HEK293 (cell line): Measurements from ENCODE around the gene NFAT5.

Experiments used
- CTCF ChIA-PET: fragments of 350-600 bp; formaldehyde crosslinking; extraction: SDS; loops from one replicate; lab custom pipeline; 2021; ENCODE audit warnings: antibody characterized with exemption; lab: Yijun Ruan, JAX
- POLR2A ChIA-PET: fragments of 300-600 bp; formaldehyde crosslinking; extraction: SDS; loops from one replicate; lab custom pipeline; 2020; ENCODE audit warnings: antibody characterized with exemption, inconsistent platforms; lab: Yijun Ruan, JAX
- H3K27ac ChIP-seq: fragments of 200-500 bp; sonication (Bioruptor generic); 2 replicates; pipeline ENCODE4 v1.5.1; 2014; ENCODE audit warnings: low read depth, low read length, control low read depth, inconsistent platforms; ENCODE audit errors: extremely low read depth
- H3K36me3 ChIP-seq, 2 experiments: fragments of 200-500 bp in 1 of 2; sonication (Bioruptor generic) in 1 of 2; 1 replicate in 1 of 2; 2 replicates in 1 of 2; pipeline ENCODE4 v1.5.1; 2014 to 2017; ENCODE audit warnings: inconsistent platforms in 2 of 2, low read length in 2 of 2; ENCODE audit not compliant: control insufficient read depth in 2 of 2, insufficient read depth in 1 of 2
- H3K4me1 ChIP-seq: fragments of 200-500 bp; sonication (Bioruptor generic); 2 replicates; pipeline ENCODE4 v1.5.1; 2014; ENCODE audit warnings: mild to moderate bottlenecking, low read length, inconsistent platforms; ENCODE audit not compliant: control insufficient read depth, insufficient read depth
- H3K4me3 ChIP-seq: 2 replicates; pipeline ENCODE4 v1.5.1; 2011; ENCODE audit warnings: low read depth, mild to moderate bottlenecking, control low read depth, low read length, moderate library complexity
- H3K9me3 ChIP-seq: fragments of 200-500 bp; sonication (Bioruptor generic); 2 replicates; pipeline ENCODE4 v1.5.1; 2014; ENCODE audit warnings: low read depth, low read length, inconsistent platforms; ENCODE audit not compliant: control insufficient read depth, insufficient read depth
- KLF1 ChIP-seq: fragments of 450-650 bp; formaldehyde crosslinking; IDR thresholded peaks from 2 replicates; pipeline ENCODE4 v1.5.1; 2016; ENCODE audit warnings: missing biosample characterization, missing genetic modification characterization
- PATZ1 ChIP-seq: fragments of 450-650 bp; formaldehyde crosslinking; IDR thresholded peaks from 2 replicates; pipeline ENCODE4 v1.5.1; 2016; ENCODE audit warnings: missing biosample characterization, missing genetic modification characterization
- PRDM1 ChIP-seq: fragments of 450-650 bp; formaldehyde crosslinking; IDR thresholded peaks from 2 replicates; pipeline ENCODE4; 2016; ENCODE audit warnings: missing biosample characterization, missing genetic modification characterization
- PRDM6 ChIP-seq: fragments of 450-650 bp; formaldehyde crosslinking; IDR thresholded peaks from 2 replicates; pipeline ENCODE4 v1.5.1; 2017; ENCODE audit warnings: missing biosample characterization, missing genetic modification characterization
- SP2 ChIP-seq: fragments of 450-650 bp; formaldehyde crosslinking; IDR thresholded peaks from 2 replicates; pipeline ENCODE4 v1.5.1; 2016; ENCODE audit warnings: missing biosample characterization, missing genetic modification characterization
- WT1 ChIP-seq: fragments of 450-650 bp; formaldehyde crosslinking; IDR thresholded peaks from 2 replicates; pipeline ENCODE4 v1.5.1; 2016; ENCODE audit warnings: missing biosample characterization, missing genetic modification characterization
- ZBTB17 ChIP-seq: fragments of 450-650 bp; formaldehyde crosslinking; IDR thresholded peaks from 2 replicates; pipeline ENCODE4 v1.5.1; 2016; ENCODE audit warnings: missing biosample characterization, missing genetic modification characterization
- ZNF114 ChIP-seq: fragments of 450-650 bp; formaldehyde crosslinking; IDR thresholded peaks from 2 replicates; pipeline ENCODE4 v1.5.0; 2017; ENCODE audit warnings: missing biosample characterization, missing genetic modification characterization
- ZNF335 ChIP-seq: fragments of 450-650 bp; formaldehyde crosslinking; conservative IDR thresholded peaks from 2 replicates; pipeline ENCODE4 v1.5.1; 2016; ENCODE audit warnings: missing biosample characterization, missing genetic modification characterization
- ZNF366 ChIP-seq: fragments of 450-650 bp; formaldehyde crosslinking; conservative IDR thresholded peaks from 2 replicates; pipeline ENCODE4 v1.5.1; 2016; ENCODE audit warnings: missing biosample characterization, missing genetic modification characterization
- ZNF549 ChIP-seq: fragments of 450-650 bp; IDR thresholded peaks from 2 replicates; pipeline ENCODE4 v1.5.1; 2018; ENCODE audit warnings: missing biosample characterization, missing genetic modification characterization, mild to moderate bottlenecking, inconsistent platforms, moderate library complexity
- ZNF560 ChIP-seq: fragments of 450-650 bp; formaldehyde crosslinking; IDR thresholded peaks from 2 replicates; pipeline ENCODE4 v1.5.1; 2017; ENCODE audit warnings: missing biosample characterization, missing genetic modification characterization, borderline replicate concordance
- ZNF600 ChIP-seq: fragments of 450-650 bp; formaldehyde crosslinking; IDR thresholded peaks from 2 replicates; pipeline ENCODE4 v1.5.1; 2016; ENCODE audit warnings: missing biosample characterization, missing genetic modification characterization
- ZNF664 ChIP-seq: fragments of 450-650 bp; formaldehyde crosslinking; IDR thresholded peaks from 2 replicates; pipeline ENCODE4 v1.5.1; 2016; ENCODE audit warnings: missing biosample characterization, missing genetic modification characterization
- ZNF670 ChIP-seq: fragments of 450-650 bp; formaldehyde crosslinking; IDR thresholded peaks from 2 replicates; pipeline ENCODE4 v1.5.1; 2016; ENCODE audit warnings: missing biosample characterization, missing genetic modification characterization, low read depth
- ZSCAN4 ChIP-seq: fragments of 450-650 bp; formaldehyde crosslinking; IDR thresholded peaks from 2 replicates; pipeline ENCODE4 v1.5.1; 2017; ENCODE audit warnings: missing biosample characterization, missing genetic modification characterization
- TF ChIP-seq, protein P1 (sequence below): fragments of 450-650 bp; formaldehyde crosslinking; IDR thresholded peaks from 2 replicates; pipeline ENCODE4 v1.5.1; 2016; ENCODE audit warnings: missing biosample characterization, missing genetic modification characterization

NFAT5 gene

GRCh38 chr16:69620573-69620972 lies 54.8 kb downstream of the NFAT5 start (continued):
- TF ChIP-seq PRDM6 (0 out of 2 replicates have a peak, but pooled peaks have one; percentile 15), ZNF366 (tag by site-specific recombination) (no peak)

DNA sequence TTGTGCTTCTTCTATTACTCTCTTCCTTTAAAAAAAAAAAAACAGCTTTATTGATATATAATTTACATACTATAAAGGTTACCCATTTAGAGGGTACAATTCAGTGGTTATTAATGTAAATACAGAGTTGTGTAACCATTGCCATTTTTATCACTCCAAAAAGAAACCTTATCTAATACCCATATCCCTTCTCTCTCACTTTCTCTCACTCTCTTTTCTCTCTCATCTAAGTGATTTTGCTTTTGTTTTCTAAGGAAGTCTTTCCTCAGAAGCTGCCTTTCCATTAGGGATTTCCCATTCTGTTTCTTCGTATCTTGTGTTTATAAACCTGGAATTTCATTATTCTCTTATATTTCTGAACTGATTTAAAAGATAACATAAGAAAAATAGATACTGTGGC lies 55.5 kb downstream of the NFAT5 start:
- Histone ChIP-seq H3K9me3 (no peaks in the 10 kb centered on the region), H3K4me3 (no peak overlapping the region), H3K36me3 (peaks cover 3 to 5% of the 10 kb centered on the region in 2 experiments), H3K4me1 (peaks cover 3% of the 10 kb centered on the region; the same call in 1 of the 2 replicates), H3K27ac (no peak overlapping the region)
- TF ChIP-seq PRDM1 (tag by site-specific recombination) (peak; percentile 94), ZNF549 (tag by site-specific recombination) (no peak)
- CTCF ChIA-PET, result interaction anchor here (0.6 kb wide), 1 partner anchor 28 kb away, joined by 3 read pairs; no protein-coding TSS in a partner anchor
- POLR2A ChIA-PET, result interaction anchor here (0.6 to 1.2 kb wide), 2 partner anchors 12 to 276 kb away, joined by 3 to 6 read pairs; no protein-coding TSS in a partner anchor

DNA sequence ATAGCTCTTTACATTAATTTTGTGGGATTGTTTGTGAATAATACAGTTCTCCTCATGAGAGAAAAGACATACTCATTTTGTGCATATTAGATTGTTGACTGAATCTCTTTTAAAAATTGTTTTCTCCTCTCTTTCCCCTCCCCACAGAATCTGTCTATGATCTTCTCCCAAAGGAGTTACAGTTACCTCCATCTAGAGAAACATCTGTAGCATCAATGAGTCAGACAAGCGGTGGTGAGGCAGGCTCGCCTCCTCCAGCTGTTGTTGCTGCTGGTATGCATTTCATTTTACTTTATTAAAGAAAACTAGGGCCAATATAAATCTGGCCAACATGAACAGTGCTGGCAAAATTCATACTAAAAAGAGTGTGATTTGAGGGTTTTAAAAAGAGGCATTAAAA lies 60.5 kb downstream of the NFAT5 start:
- ChIA-PET POLR2A (no interaction called here), CTCF (interaction anchor here (0.6 to 1.4 kb wide), 3 partner anchors 43 to 230 kb away, joined by 3 to 4 read pairs (median 3); no protein-coding TSS in a partner anchor)
- H3K4me1 ChIP-seq, result no peaks in the 10 kb centered on the region
- no peak overlapping the region for H3K4me3 ChIP-seq
- TF ChIP-seq ZSCAN4 (tag by site-specific recombination) (no peak), ZNF335 (no peak)
- no peaks in the 10 kb centered on the region for H3K9me3 ChIP-seq
- peaks cover 7 to 17% of the 10 kb centered on the region in 2 experiments for H3K36me3 ChIP-seq
- no peak overlapping the region for H3K27ac ChIP-seq

DNA sequence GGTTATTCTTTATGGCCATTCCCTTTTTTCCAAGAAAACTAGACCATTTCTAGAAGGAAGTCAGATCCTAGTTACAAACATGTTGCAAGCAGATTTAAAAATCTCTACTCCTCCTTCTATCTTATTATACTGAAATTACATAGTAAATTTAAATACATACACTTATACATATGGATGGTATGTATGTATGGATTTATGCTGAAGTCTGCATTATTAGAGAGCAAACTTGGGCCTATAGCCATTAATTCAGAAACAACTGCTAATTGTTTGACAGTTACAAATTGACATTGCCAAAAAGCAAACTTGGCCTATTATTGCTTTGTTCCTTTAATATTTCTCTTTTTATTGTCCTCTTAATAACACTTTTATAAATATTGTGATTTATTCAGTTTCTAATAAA lies 67.1 kb downstream of the NFAT5 start:
- H3K4me1 ChIP-seq, result no peaks in the 10 kb centered on the region
- no peak overlapping the region for H3K27ac ChIP-seq
- peaks cover 16 to 32% of the 10 kb centered on the region in 2 experiments; a peak in 2 of 3 replicates for H3K36me3 ChIP-seq
- H3K4me3 ChIP-seq, result no peak overlapping the region
- POLR2A ChIA-PET, result no interaction called here
- H3K9me3 ChIP-seq, result no peaks in the 10 kb centered on the region
- TF ChIP-seq SP2 (tag by site-specific recombination), result no peak
- TF ChIP-seq, protein P1, sequence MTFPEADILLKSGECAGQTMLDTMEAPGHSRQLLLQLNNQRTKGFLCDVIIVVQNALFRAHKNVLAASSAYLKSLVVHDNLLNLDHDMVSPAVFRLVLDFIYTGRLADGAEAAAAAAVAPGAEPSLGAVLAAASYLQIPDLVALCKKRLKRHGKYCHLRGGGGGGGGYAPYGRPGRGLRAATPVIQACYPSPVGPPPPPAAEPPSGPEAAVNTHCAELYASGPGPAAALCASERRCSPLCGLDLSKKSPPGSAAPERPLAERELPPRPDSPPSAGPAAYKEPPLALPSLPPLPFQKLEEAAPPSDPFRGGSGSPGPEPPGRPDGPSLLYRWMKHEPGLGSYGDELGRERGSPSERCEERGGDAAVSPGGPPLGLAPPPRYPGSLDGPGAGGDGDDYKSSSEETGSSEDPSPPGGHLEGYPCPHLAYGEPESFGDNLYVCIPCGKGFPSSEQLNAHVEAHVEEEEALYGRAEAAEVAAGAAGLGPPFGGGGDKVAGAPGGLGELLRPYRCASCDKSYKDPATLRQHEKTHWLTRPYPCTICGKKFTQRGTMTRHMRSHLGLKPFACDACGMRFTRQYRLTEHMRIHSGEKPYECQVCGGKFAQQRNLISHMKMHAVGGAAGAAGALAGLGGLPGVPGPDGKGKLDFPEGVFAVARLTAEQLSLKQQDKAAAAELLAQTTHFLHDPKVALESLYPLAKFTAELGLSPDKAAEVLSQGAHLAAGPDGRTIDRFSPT (tag by site-specific recombination), result no peak
- TF ChIP-seq ZNF670 (tag by site-specific recombination), result no peak
- TF ChIP-seq, all 188 proteins: peak for 0
- CTCF ChIA-PET, result interaction anchor here (0.6 kb wide), 1 partner anchor 204 kb away, joined by 4 read pairs; no protein-coding TSS in a partner anchor

DNA sequence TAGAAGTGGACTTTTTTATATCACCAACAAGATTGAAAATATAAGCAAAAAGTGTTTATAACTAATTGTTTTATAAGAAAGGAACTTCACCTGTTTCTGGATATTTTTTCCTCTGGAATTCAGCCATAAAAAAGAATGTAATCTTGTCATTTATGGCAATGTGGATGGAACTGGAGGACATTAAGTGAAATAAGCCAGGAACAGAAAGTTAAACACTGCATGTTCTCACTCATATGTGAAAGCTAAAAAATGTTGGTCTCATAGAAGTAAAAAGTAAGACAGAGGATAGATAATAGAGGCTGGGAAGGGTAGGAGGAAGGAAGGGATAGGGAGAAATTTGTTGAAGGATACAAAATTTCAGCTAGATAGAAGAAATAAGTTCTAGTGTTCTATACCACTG lies 67.6 kb downstream of the NFAT5 start:
- peaks cover 16 to 32% of the 10 kb centered on the region in 2 experiments; a peak in 2 of 3 replicates for H3K36me3 ChIP-seq
- ChIA-PET CTCF (no interaction called here), POLR2A (no interaction called here)
- H3K27ac ChIP-seq, result no peak overlapping the region
- no peak overlapping the region for H3K4me3 ChIP-seq
- H3K9me3 ChIP-seq, result no peaks in the 10 kb centered on the region
- TF ChIP-seq ZNF114 (tag by site-specific recombination) (no peak), ZNF664 (tag by site-specific recombination) (no peak), ZNF600 (tag by site-specific recombination) (no peak), WT1 (tag by site-specific recombination) (no peak), ZBTB17 (tag by site-specific recombination) (no peak), PRDM1 (tag by site-specific recombination) (peak; percentile 60), ZNF560 (tag by site-specific recombination) (no peak), KLF1 (tag by site-specific recombination) (no peak), PATZ1 (no peak)
- H3K4me1 ChIP-seq, result no peaks in the 10 kb centered on the region
